NCI-H2171 (cell line): ENCODE data around the gene KREMEN1.
A peak's percentile ranks its signal among the peaks of the same experiment; 100 is the strongest.

Source experiments
- DNase-seq: peaks from one replicate; lab custom pipeline; 2025; lab: John Stamatoyannopoulos, UW

The KREMEN1 gene

GRCh38 chr22:29184849-29185490 is 112.1 kb downstream of the KREMEN1 start:
- DNase-seq: no peak

- no peak for DNase-seq
Observed at GRCh38 chr22:29186302-29186701, 113.5 kb downstream of the KREMEN1 start.

GRCh38 chr22:29187831-29188230 is 115.0 kb downstream of the KREMEN1 start:
- no peak for DNase-seq

- no peak for DNase-seq
Observed at GRCh38 chr22:29190051-29190450, 117.2 kb downstream of the KREMEN1 start.

GRCh38 chr22:29190918-29191317 is 118.1 kb downstream of the KREMEN1 start:
- peak; percentile 72 for DNase-seq

GRCh38 chr22:29193021-29193420 is 120.2 kb downstream of the KREMEN1 start:
- DNase-seq: no peak

- DNase-seq: no peak
Observed at GRCh38 chr22:29194184-29194583, 121.3 kb downstream of the KREMEN1 start.

GRCh38 chr22:29195118-29195963 is 122.5 kb downstream of the KREMEN1 start:
- DNase-seq: no peak

- DNase-seq: no peak
Observed at GRCh38 chr22:29195964-29196666, 123.3 kb downstream of the KREMEN1 start.

GRCh38 chr22:29197096-29197495 is 124.3 kb downstream of the KREMEN1 start:
- no peak for DNase-seq

GRCh38 chr22:29198240-29198639 is 125.4 kb downstream of the KREMEN1 start:
- no peak for DNase-seq

GRCh38 chr22:29199702-29200400 is 127.0 kb downstream of the KREMEN1 start:
- DNase-seq: no peak

GRCh38 chr22:29200901-29201300 is 128.1 kb downstream of the KREMEN1 start:
- DNase-seq: no peak

GRCh38 chr22:29201782-29202181 is 128.9 kb downstream of the KREMEN1 start:
- DNase-seq: no peak

GRCh38 chr22:29202212-29203192 is 129.7 kb downstream of the KREMEN1 start:
- DNase-seq: no peak

- DNase-seq: no peak
Observed at GRCh38 chr22:29203488-29204454, 130.9 kb downstream of the KREMEN1 start.

GRCh38 chr22:29204455-29205183 is 131.8 kb downstream of the KREMEN1 start:
- DNase-seq: no peak

GRCh38 chr22:29205252-29205593 is 132.4 kb downstream of the KREMEN1 start:
- no peak for DNase-seq
